ENCODE results near the gene CDH6.

Gene CDH6

GRCh38 chr5:31211098-31211497 is 17.6 kb downstream of the CDH6 start:
- no peak for DNase-seq (ENCODE audit: low read depth, low spot score)
- no peak for TF ChIP-seq FOXP2 (optimal IDR thresholded peaks at IDR 0.05; ENCODE audit: control extremely low read depth, extremely low read length, insufficient read depth)
- no peak for TF ChIP-seq EZH2 (IDR thresholded peaks at IDR 0.05)
- no peak for TF ChIP-seq POLR2AphosphoS5 (IDR thresholded peaks at IDR 0.05; ENCODE audit: borderline replicate concordance, low read depth, low read length)
- Histone ChIP-seq H3K9ac (ENCODE audit: insufficient read length) (no peak overlapping the region), H3K36me3 (ENCODE audit: insufficient read depth, low read length) (no peaks in the 10 kb centered on the region), H3K9me3 (ENCODE audit: low read depth, low read length) (no peaks in the 10 kb centered on the region), H3K27ac (no peak overlapping the region), H3K4me3 (no peak overlapping the region)

- Histone ChIP-seq H3K36me3 (ENCODE audit: insufficient read depth, low read length) (no peaks in the 10 kb centered on the region), H3K27ac (no peak overlapping the region), H3K4me3 (no peak overlapping the region), H3K9me3 (ENCODE audit: low read depth, low read length) (no peaks in the 10 kb centered on the region), H3K9ac (ENCODE audit: insufficient read length) (no peak overlapping the region)
- no peak for DNase-seq (ENCODE audit: low read depth, low spot score)
- TF ChIP-seq POLR2AphosphoS5 (IDR thresholded peaks at IDR 0.05; ENCODE audit: borderline replicate concordance, low read depth, low read length) (no peak), FOXP2 (optimal IDR thresholded peaks at IDR 0.05; ENCODE audit: control extremely low read depth, extremely low read length, insufficient read depth) (no peak), EZH2 (IDR thresholded peaks at IDR 0.05) (no peak)
Measured at GRCh38 chr5:31213257-31213656, 19.8 kb downstream of the CDH6 start.

GRCh38 chr5:31213705-31214121 is 20.2 kb downstream of the CDH6 start:
- no peaks in the 10 kb centered on the region for H3K9me3 ChIP-seq (ENCODE audit: low read depth, low read length)
- no peak overlapping the region for H3K9ac ChIP-seq (ENCODE audit: insufficient read length)
- H3K27ac ChIP-seq, result no peak overlapping the region
- DNase-seq (ENCODE audit: low read depth, low spot score), result no peak
- no peaks in the 10 kb centered on the region for H3K36me3 ChIP-seq (ENCODE audit: insufficient read depth, low read length)
- TF ChIP-seq EZH2 (IDR thresholded peaks at IDR 0.05) (no peak), FOXP2 (optimal IDR thresholded peaks at IDR 0.05; ENCODE audit: control extremely low read depth, extremely low read length, insufficient read depth) (no peak), POLR2AphosphoS5 (IDR thresholded peaks at IDR 0.05; ENCODE audit: borderline replicate concordance, low read depth, low read length) (no peak)
- H3K4me3 ChIP-seq, result no peak overlapping the region

- no peaks in the 10 kb centered on the region for H3K36me3 ChIP-seq (ENCODE audit: insufficient read depth, low read length)
- no peak for DNase-seq (ENCODE audit: low read depth, low spot score)
- TF ChIP-seq EZH2 (IDR thresholded peaks at IDR 0.05) (no peak), FOXP2 (optimal IDR thresholded peaks at IDR 0.05; ENCODE audit: control extremely low read depth, extremely low read length, insufficient read depth) (no peak), POLR2AphosphoS5 (IDR thresholded peaks at IDR 0.05; ENCODE audit: borderline replicate concordance, low read depth, low read length) (no peak)
- H3K9me3 ChIP-seq (ENCODE audit: low read depth, low read length), result no peaks in the 10 kb centered on the region
- H3K27ac ChIP-seq, result no peak overlapping the region
- H3K4me3 ChIP-seq, result no peak overlapping the region
- H3K9ac ChIP-seq (ENCODE audit: insufficient read length), result no peak overlapping the region
Measured at GRCh38 chr5:31214229-31214628, 20.7 kb downstream of the CDH6 start.

GRCh38 chr5:31215236-31215635 is 21.8 kb downstream of the CDH6 start:
- Histone ChIP-seq H3K4me3 (no peak overlapping the region), H3K36me3 (ENCODE audit: insufficient read depth, low read length) (no peaks in the 10 kb centered on the region), H3K27ac (no peak overlapping the region), H3K9me3 (ENCODE audit: low read depth, low read length) (no peaks in the 10 kb centered on the region), H3K9ac (ENCODE audit: insufficient read length) (no peak overlapping the region)
- TF ChIP-seq EZH2 (IDR thresholded peaks at IDR 0.05), result no peak
- TF ChIP-seq FOXP2 (optimal IDR thresholded peaks at IDR 0.05; ENCODE audit: control extremely low read depth, extremely low read length, insufficient read depth), result no peak
- TF ChIP-seq POLR2AphosphoS5 (IDR thresholded peaks at IDR 0.05; ENCODE audit: borderline replicate concordance, low read depth, low read length), result no peak
- DNase-seq (ENCODE audit: low read depth, low spot score), result no peak

- Histone ChIP-seq H3K36me3 (ENCODE audit: insufficient read depth, low read length) (no peaks in the 10 kb centered on the region), H3K9me3 (ENCODE audit: low read depth, low read length) (no peaks in the 10 kb centered on the region), H3K4me3 (no peak overlapping the region), H3K9ac (ENCODE audit: insufficient read length) (no peak overlapping the region), H3K27ac (no peak overlapping the region)
- DNase-seq (ENCODE audit: low read depth, low spot score), result no peak
- TF ChIP-seq POLR2AphosphoS5 (IDR thresholded peaks at IDR 0.05; ENCODE audit: borderline replicate concordance, low read depth, low read length), result no peak
- TF ChIP-seq EZH2 (IDR thresholded peaks at IDR 0.05), result no peak
- TF ChIP-seq FOXP2 (optimal IDR thresholded peaks at IDR 0.05; ENCODE audit: control extremely low read depth, extremely low read length, insufficient read depth), result no peak
Measured at GRCh38 chr5:31217446-31217845, 24.0 kb downstream of the CDH6 start.

GRCh38 chr5:31218978-31219377 is 25.5 kb downstream of the CDH6 start:
- Histone ChIP-seq H3K9ac (ENCODE audit: insufficient read length) (no peak overlapping the region), H3K27ac (no peak overlapping the region), H3K9me3 (ENCODE audit: low read depth, low read length) (no peaks in the 10 kb centered on the region), H3K4me3 (no peak overlapping the region), H3K36me3 (ENCODE audit: insufficient read depth, low read length) (no peaks in the 10 kb centered on the region)
- DNase-seq (ENCODE audit: low read depth, low spot score), result no peak
- TF ChIP-seq EZH2 (IDR thresholded peaks at IDR 0.05), result no peak
- no peak for TF ChIP-seq POLR2AphosphoS5 (IDR thresholded peaks at IDR 0.05; ENCODE audit: borderline replicate concordance, low read depth, low read length)
- no peak for TF ChIP-seq FOXP2 (optimal IDR thresholded peaks at IDR 0.05; ENCODE audit: control extremely low read depth, extremely low read length, insufficient read depth)

GRCh38 chr5:31221001-31221400 is 27.5 kb downstream of the CDH6 start:
- no peak for DNase-seq (ENCODE audit: low read depth, low spot score)

GRCh38 chr5:31225118-31225517 is 31.6 kb downstream of the CDH6 start:
- Histone ChIP-seq H3K4me3 (no peak overlapping the region), H3K9ac (ENCODE audit: insufficient read length) (no peak overlapping the region), H3K9me3 (ENCODE audit: low read depth, low read length) (no peaks in the 10 kb centered on the region), H3K27ac (no peak overlapping the region), H3K36me3 (ENCODE audit: insufficient read depth, low read length) (no peaks in the 10 kb centered on the region)
- no peak for DNase-seq (ENCODE audit: low read depth, low spot score)
- TF ChIP-seq POLR2AphosphoS5 (IDR thresholded peaks at IDR 0.05; ENCODE audit: borderline replicate concordance, low read depth, low read length) (no peak), EZH2 (IDR thresholded peaks at IDR 0.05) (no peak), FOXP2 (optimal IDR thresholded peaks at IDR 0.05; ENCODE audit: control extremely low read depth, extremely low read length, insufficient read depth) (no peak)

More at GRCh38 chr5:31221001-31221400, 27.5 kb downstream of the CDH6 start:
- Histone ChIP-seq H3K27ac (no peak overlapping the region), H3K9me3 (ENCODE audit: low read depth, low read length) (no peaks in the 10 kb centered on the region), H3K4me3 (no peak overlapping the region), H3K9ac (ENCODE audit: insufficient read length) (no peak overlapping the region), H3K36me3 (ENCODE audit: insufficient read depth, low read length) (no peaks in the 10 kb centered on the region)
- TF ChIP-seq FOXP2 (optimal IDR thresholded peaks at IDR 0.05; ENCODE audit: control extremely low read depth, extremely low read length, insufficient read depth), result no peak
- no peak for TF ChIP-seq EZH2 (IDR thresholded peaks at IDR 0.05)
- TF ChIP-seq POLR2AphosphoS5 (IDR thresholded peaks at IDR 0.05; ENCODE audit: borderline replicate concordance, low read depth, low read length), result no peak

All from SK-N-MC (cell line).